GM18508 (cell line): ENCODE measurements around the gene SLC9A1.
"Not testable (repeated sequence)": the region's sequence is repeated elsewhere in the genome, so short reads cannot be mapped to it uniquely, and the experiment has no call there.

Experiments used
- ATAC-seq: cut with Tn5 transposase; IDR thresholded peaks from one replicate; pipeline ENCODE4 v1.9.1; 2021; ENCODE audit warnings: moderate number of reproducible peaks; ENCODE audit not compliant: insufficient read depth, unreplicated experiment

SLC9A1 gene

GRCh38 chr1:27135541-27136235 lies 19.2 kb downstream of the SLC9A1 start:
- ATAC-seq, result no peak

- ATAC-seq, result no peak
These were observed 20.9 kb downstream of the SLC9A1 start for GRCh38 chr1:27133991-27134390.

- ATAC-seq, result no peak
These were observed 21.8 kb downstream of the SLC9A1 start for GRCh38 chr1:27133158-27133557.

- ATAC-seq, result no peak
These were observed 22.3 kb downstream of the SLC9A1 start for GRCh38 chr1:27132624-27133023.

- no peak for ATAC-seq
These were observed 22.8 kb downstream of the SLC9A1 start for GRCh38 chr1:27132147-27132546.

- no peak for ATAC-seq
These were observed 24.1 kb downstream of the SLC9A1 start for GRCh38 chr1:27130798-27131197.

- ATAC-seq, result no peak
These were observed 25.7 kb downstream of the SLC9A1 start for GRCh38 chr1:27129225-27129624.

GRCh38 chr1:27127419-27127818 lies 27.5 kb downstream of the SLC9A1 start:
- no peak for ATAC-seq

- ATAC-seq, result no peak
These were observed 28.5 kb downstream of the SLC9A1 start for GRCh38 chr1:27126391-27126790.

- ATAC-seq, result not testable (repeated sequence)
These were observed 29.8 kb downstream of the SLC9A1 start for GRCh38 chr1:27125125-27125524.

- no peak for ATAC-seq
These were observed 30.5 kb downstream of the SLC9A1 start for GRCh38 chr1:27124405-27124804.

- no peak for ATAC-seq
These were observed 32.3 kb downstream of the SLC9A1 start for GRCh38 chr1:27122652-27123051.

- ATAC-seq, result no peak
These were observed 34.1 kb downstream of the SLC9A1 start for GRCh38 chr1:27120854-27121253.

GRCh38 chr1:27118440-27118689 lies 36.6 kb downstream of the SLC9A1 start:
- no peak for ATAC-seq

- no peak for ATAC-seq
These were observed 37.0 kb downstream of the SLC9A1 start for GRCh38 chr1:27117733-27118439.

GRCh38 chr1:27116697-27117096 lies 38.2 kb downstream of the SLC9A1 start:
- no peak for ATAC-seq

GRCh38 chr1:27116232-27116631 lies 38.7 kb downstream of the SLC9A1 start:
- no peak for ATAC-seq

GRCh38 chr1:27114546-27114945 lies 40.4 kb downstream of the SLC9A1 start:
- no peak for ATAC-seq

GRCh38 chr1:27113861-27114260 lies 41.1 kb downstream of the SLC9A1 start:
- ATAC-seq, result no peak

GRCh38 chr1:27111626-27112573 lies 43.0 kb downstream of the SLC9A1 start:
- peak; percentile 62 for ATAC-seq
